Left lung (tissue), 10 donors: Measurements from ENCODE around the gene KIF26B. TPM values are rescaled to one million over a fixed set of nuclear protein-coding genes. Genes with fewer than 3 reads are reported as not detected.

ENCODE experiments used
- ATAC-seq: fragments of 200-7000 bp; cut with Tn5 transposase; one replicate; pipeline ENCODE4 v1.9.1; 2020; ENCODE audit warnings: moderate library complexity
- DNase-seq, 4 donors: peaks; one replicate each; pipeline ENCODE4 v3.0.0-alpha.2; 2013 to 2020
- H3K27ac ChIP-seq, 2 donors: fragments of 200-600 bp; sonication (generic) in 1 of 2; one replicate each; pipeline versions ENCODE4 v1.5.0 to v1.8.0; 2020 to 2021
- H3K27me3 ChIP-seq, 2 donors: fragments of 200-600 bp; sonication (generic) in 1 of 2; one replicate each; pipeline versions ENCODE4 v1.5.0 to v1.8.0; 2020 to 2021
- H3K36me3 ChIP-seq, 2 donors: fragments of 200-600 bp; sonication (generic) in 1 of 2; one replicate each; pipeline versions ENCODE4 v1.5.0 to v1.8.0; 2020 to 2021
- H3K4me1 ChIP-seq, 2 donors: fragments of 200-600 bp; one replicate each; pipeline ENCODE4 v1.8.0; 2021
- H3K4me3 ChIP-seq, 2 donors: fragments of 200-600 bp; sonication (generic) in 1 of 2; one replicate each; pipeline versions ENCODE4 v1.5.0 to v1.8.0; 2020 to 2021; ENCODE audit warnings: mild to moderate bottlenecking in 1 of 2
- H3K9me3 ChIP-seq, 2 donors: fragments of 200-600 bp; sonication (generic) in 1 of 2; one replicate each; pipeline versions ENCODE4 v1.5.0 to v1.8.0; 2020 to 2021
- CTCF ChIP-seq, 2 donors: fragments of 200-600 bp; sonication (generic) in 1 of 2; IDR thresholded peaks; one replicate each; pipeline versions ENCODE4 v1.5.0 to v1.8.0; 2021; ENCODE audit warnings: antibody characterized with exemption in 2 of 2
- intact Hi-C, 2 donors: fragments of 100-400 bp; cut with DNase I; formaldehyde crosslinking; loops; one replicate each; pipeline versions ENCODE4 v1.11.2 to v1.14.2; 2022
- polyA plus RNA-seq, 6 donors: library from polyadenylated mRNA; unstranded; fragments of 120-200 nt; gene quantifications; one replicate each; pipeline ENCODE4 v1.2.1, GENCODE V29; 2013; ENCODE audit not compliant: insufficient read length in 6 of 6
- total RNA-seq, 2 donors: library from RNA; stranded (reverse); fragmentation: NEBNext Ultra II Directional; extraction: Animal tissue kit (Norgen Biotek cat#: 25700); gene quantifications; one replicate each; pipeline ENCODE4 v1.2.1, GENCODE V29; 2021
- donor health status: DM: no; HTN: yes; CAD: no.
- donor health status: DM: no; HTN: no; CAD: no.

KIF26B gene
- total and polyA plus RNA-seq, 8 donors: 3.9 to 28.3 (median 6.5) TPM

GRCh38 chr1:245183429-245183828, 28.6 kb downstream of the KIF26B start:
- no peaks in the 10 kb centered on the region for H3K9me3 ChIP-seq
- no peaks in the 10 kb centered on the region for H3K4me1 ChIP-seq
- TF ChIP-seq CTCF (IDR thresholded peaks at IDR 0.05): no peak
- ATAC-seq (no peak), DNase-seq (no peak)
- H3K27me3 ChIP-seq: no peaks in the 10 kb centered on the region
- no peak overlapping the region for H3K27ac ChIP-seq
- no peaks in the 10 kb centered on the region for H3K36me3 ChIP-seq
- intact Hi-C loops: no loop called here
- no peak overlapping the region for H3K4me3 ChIP-seq

GRCh38 chr1:245184779-245185178, 30.0 kb downstream of the KIF26B start:
- Histone ChIP-seq H3K36me3 (no peaks in the 10 kb centered on the region), H3K4me1 (no peaks in the 10 kb centered on the region), H3K9me3 (no peaks in the 10 kb centered on the region), H3K4me3 (no peak overlapping the region), H3K27me3 (no peaks in the 10 kb centered on the region), H3K27ac (no peak overlapping the region)
- no peak for TF ChIP-seq CTCF (IDR thresholded peaks at IDR 0.05)
- DNase-seq (no peak), ATAC-seq (no peak)
- intact Hi-C loops: no loop called here

- H3K4me1 ChIP-seq: no peaks in the 10 kb centered on the region
- no peak overlapping the region for H3K27ac ChIP-seq
- H3K4me3 ChIP-seq: no peak overlapping the region
- DNase-seq: no peak
- ATAC-seq: no peak
- no peaks in the 10 kb centered on the region for H3K36me3 ChIP-seq
- H3K27me3 ChIP-seq: no peaks in the 10 kb centered on the region
- intact Hi-C loops: no loop called here
- no peak for TF ChIP-seq CTCF (IDR thresholded peaks at IDR 0.05)
- H3K9me3 ChIP-seq: no peaks in the 10 kb centered on the region
These were observed 33.6 kb downstream of the KIF26B start for GRCh38 chr1:245188403-245188802.

GRCh38 chr1:245195398-245195797, 40.6 kb downstream of the KIF26B start:
- no peak for DNase-seq
- Histone ChIP-seq H3K4me1 (no peaks in the 10 kb centered on the region), H3K36me3 (no peaks in the 10 kb centered on the region), H3K9me3 (no peaks in the 10 kb centered on the region), H3K4me3 (no peak overlapping the region), H3K27me3 (no peaks in the 10 kb centered on the region), H3K27ac (no peak overlapping the region)
- no peak for TF ChIP-seq CTCF (IDR thresholded peaks at IDR 0.05)
- intact Hi-C loops: no loop called here
- no peak for ATAC-seq

- no peaks in the 10 kb centered on the region for H3K36me3 ChIP-seq
- TF ChIP-seq CTCF (IDR thresholded peaks at IDR 0.05): no peak
- no peak overlapping the region for H3K27ac ChIP-seq
- H3K27me3 ChIP-seq: no peaks in the 10 kb centered on the region
- no peak for ATAC-seq
- H3K4me1 ChIP-seq: no peaks in the 10 kb centered on the region
- no peaks in the 10 kb centered on the region for H3K9me3 ChIP-seq
- intact Hi-C loops: no loop called here
- DNase-seq: no peak
- H3K4me3 ChIP-seq: no peak overlapping the region
These were observed 42.3 kb downstream of the KIF26B start for GRCh38 chr1:245197121-245197520.
